ENCODE data around the gene PAX5.

DNA sequence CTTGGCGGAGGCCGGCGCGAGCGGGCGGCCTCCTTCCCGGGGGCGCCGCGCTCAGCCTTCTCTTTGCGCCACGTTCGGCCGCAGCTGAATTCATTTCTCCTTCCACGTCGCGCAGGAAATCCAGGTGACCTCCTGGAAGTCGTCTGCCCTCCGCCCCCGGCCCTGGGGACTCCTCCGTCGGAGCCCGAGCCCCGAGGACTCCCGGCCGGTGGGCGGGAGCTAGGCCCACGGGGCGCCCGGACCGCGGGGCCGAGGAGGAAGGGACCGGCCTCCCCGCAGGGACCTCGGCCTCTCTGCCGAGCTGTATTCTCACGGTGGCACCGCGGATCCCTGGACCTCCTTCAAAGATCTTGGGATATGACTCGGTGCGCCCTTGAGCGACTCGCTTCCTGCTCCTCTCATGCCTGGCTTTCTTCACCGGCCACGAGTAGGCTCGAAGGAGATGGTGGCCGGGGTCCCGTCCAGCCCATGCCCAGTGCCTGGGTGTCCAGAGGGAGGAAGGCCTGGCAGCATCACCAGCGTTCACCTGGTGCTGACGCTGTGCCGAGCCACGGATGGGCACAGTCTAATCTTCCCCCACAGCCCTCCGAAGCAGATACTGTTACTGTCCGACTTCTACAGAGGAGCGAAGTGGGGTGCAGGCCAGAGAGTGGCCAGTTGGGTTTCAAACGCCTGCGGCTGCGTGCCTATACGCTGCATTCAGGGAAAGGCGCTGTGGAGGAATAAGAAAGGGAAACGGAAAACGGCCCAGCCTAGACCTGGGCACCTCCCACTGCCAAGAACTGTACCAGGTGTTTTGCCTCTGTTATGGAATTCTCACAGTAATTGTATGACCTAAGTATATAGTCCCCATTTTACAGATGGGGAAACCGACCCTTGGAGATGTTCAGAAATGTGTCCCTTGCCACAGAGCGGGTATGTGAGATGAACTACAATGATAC, 47.3 kb downstream of the PAX5 start:
- TF ChIP-seq, protein P1, sequence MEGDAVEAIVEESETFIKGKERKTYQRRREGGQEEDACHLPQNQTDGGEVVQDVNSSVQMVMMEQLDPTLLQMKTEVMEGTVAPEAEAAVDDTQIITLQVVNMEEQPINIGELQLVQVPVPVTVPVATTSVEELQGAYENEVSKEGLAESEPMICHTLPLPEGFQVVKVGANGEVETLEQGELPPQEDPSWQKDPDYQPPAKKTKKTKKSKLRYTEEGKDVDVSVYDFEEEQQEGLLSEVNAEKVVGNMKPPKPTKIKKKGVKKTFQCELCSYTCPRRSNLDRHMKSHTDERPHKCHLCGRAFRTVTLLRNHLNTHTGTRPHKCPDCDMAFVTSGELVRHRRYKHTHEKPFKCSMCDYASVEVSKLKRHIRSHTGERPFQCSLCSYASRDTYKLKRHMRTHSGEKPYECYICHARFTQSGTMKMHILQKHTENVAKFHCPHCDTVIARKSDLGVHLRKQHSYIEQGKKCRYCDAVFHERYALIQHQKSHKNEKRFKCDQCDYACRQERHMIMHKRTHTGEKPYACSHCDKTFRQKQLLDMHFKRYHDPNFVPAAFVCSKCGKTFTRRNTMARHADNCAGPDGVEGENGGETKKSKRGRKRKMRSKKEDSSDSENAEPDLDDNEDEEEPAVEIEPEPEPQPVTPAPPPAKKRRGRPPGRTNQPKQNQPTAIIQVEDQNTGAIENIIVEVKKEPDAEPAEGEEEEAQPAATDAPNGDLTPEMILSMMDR (IDR thresholded peaks at IDR 0.05; ENCODE audit: low read depth, low read length, poor library complexity, severe bottlenecking), result no peak
- TF ChIP-seq EZH2phosphoT487 (IDR thresholded peaks at IDR 0.05; ENCODE audit: borderline replicate concordance, low read length), result no peak

All from DOHH2 (cell line).